ENCODE measurements around the gene CACNA1H.
A peak's percentile ranks its signal among the peaks of the same experiment; 100 is the strongest.
"Not testable (repeated sequence)": the region's sequence is repeated elsewhere in the genome, so short reads cannot be mapped to it uniquely, and the experiment has no call there.

The CACNA1H gene

DNA sequence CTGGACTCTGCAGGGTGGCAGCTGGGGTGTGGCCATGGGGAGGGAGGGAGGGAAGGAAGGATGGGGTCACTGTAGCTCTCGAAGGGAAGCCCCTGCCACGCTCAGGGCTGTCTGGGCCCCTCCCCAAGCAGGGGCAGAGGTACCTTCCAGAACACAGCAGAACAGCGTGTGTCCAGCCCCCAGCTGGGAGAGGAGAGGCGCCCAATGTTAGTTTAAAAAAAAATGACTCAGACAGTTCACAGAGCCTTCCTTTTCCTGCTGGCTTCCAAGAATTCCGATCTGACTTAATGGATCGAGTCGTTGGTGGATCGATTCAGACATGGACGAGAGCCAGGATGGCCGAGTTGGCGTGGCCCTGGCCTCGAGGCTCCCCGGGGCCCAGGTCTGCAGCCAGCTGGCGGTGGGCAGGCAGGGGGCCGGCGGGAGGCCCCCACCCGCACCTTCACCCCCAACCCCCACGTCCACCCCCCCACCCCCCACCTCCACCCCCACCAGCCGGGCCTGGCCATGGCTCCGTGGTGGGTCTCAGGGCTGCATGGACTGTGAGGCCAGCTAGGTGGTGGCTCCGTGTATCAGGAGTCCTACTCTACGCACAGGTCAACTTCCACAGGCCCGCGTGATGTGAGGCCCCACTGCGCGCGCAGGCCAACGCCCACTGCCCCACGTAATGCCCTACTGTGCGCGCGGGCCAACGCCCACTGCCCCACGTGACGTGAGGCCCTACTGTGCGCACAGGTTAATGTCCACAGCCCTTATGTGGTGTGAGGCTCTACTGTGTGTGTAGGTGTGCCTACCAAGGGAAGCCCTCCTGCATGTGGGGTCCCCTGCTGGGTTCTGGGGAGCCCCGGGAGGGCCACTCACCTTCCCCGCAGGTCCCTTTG lies 21.8 kb downstream of the CACNA1H start:
- no peak for DNase-seq (ENCODE audit: low spot score)

DNA sequence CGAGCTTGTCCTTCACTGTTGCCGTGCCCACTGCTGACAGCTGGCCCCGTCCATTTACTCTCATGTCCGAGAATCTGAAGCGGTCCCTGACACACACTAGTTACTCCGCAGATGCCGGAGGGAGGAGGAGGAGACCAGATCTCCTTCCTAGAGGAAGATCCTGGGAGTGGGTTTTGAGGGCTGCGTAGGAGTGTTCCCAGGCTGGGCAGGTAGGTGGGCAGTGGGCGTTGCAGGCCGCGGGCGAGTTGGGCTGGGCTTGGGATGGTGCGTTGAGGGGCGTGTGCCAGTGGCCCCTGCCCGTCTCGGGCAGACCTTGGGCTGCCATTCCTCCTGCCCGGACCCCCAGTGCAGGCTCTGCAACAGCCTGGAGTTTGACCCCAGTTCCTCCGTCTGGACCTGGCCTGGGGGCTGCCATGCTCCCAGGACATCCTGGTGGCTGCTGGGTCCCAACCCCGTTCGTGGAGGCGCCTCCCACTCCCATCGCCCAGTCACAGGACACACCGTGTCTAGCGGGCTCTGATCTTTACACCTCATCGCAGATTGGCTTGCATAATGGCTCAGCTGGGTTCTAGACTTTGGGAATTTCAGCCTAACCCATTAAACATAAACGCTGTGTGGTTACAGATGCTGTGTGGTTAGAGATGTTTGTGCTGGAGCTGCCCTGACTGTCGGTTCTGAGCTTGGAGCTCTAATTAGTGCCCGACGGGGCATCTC lies 22.8 kb downstream of the CACNA1H start:
- no peak for DNase-seq (ENCODE audit: low spot score)

DNA sequence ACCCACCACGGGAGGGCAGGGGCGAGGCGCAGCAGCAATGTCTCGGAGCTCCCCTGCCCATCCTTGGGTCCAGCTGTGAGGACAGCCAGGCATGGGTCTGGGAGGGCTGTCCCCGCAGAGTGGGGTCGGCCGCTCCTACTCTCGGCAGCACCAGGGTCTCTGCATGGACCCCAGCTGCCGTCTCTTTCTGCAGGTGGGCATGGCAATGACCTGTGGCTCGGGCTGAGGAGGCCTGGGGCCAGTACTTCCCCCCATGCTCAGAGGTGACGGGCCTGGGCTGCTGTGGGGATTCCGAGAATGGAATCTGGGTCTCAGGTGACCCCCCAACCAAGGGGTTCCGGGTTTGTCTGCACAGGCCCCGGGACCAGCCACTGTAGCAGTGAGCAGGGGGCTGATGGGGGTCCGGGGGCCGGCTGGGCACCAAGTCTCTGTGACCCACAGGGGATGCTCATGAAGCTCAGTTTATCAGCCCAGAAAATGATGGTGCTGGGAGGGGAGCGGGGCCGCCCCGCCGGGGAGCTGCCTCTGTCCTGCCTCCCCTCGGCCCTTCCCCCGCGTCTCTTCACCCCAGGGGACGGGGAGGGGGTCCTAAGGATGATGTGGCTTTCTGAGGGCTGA lies 23.5 kb downstream of the CACNA1H start:
- DNase-seq (ENCODE audit: low spot score) = no peak

DNA sequence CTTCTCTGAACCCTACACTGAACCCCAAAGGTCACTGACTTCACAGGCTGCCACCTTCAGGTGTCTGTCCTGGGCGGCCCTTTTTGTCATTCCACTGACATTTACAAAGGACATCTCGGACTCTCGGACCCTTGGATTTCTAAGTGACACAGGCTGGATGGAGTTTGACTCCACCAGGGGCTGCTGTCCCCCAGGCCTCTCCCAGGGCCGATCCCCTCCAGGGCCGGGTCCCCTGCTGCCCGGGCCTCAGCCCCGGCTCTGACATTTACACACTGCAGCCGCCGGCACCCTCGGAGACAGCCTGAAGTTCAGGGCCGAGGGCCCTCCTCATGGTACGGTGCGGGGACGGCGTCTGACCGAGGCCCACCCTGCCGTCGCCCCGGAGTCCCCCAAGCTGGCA lies 24.1 kb downstream of the CACNA1H start:
- DNase-seq (ENCODE audit: low spot score) = no peak

DNA sequence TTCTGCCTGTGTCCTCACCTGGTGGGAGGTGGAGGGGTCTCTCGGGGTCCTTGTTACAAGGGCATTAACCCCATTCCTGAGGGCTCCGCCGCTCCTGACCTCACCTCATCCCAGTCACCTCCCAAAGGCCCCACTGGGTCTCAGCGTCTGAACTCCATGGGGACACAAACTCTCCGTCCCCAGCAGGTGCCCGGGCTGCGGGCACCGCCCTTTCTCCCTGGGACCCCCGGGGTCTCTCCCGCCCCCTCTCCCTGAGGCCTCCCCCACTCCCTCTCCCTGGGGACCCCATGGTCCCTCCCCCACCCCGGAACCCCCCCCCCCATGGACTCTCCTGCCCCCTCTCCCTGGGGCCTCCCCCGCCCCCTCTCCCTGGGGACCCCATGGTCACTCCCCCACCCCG lies 24.8 kb downstream of the CACNA1H start:
- no peak for DNase-seq (ENCODE audit: low spot score)

DNA sequence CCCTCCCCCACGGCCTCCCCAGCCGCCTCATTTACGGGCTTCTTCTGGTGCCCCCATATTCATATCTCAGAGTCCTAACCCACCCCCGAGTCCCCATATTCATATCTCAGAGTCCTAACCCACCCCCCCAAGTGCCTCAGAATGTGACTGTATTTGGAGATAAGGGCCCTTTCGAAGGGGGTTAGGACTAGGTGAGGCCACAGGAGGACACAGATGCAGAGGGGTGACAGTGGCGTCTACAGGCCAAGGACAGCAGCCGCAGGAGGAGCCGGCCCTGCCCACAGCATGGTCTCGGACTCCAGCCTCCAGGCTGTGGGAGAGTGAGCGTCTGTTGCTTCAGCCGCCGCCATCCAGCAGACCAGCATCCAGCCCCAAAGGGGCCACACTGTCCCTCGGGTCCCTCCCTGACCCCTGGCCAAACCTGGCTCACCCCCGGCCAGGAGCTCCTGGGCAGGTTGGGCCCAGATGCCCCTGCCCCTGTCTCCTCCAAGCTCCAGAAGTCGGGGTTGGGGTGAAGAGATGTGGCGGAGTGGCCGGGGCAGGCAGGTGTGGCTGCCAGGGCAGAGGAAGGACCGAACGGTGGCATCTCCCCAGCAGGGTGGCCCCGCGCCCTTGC lies 25.5 kb downstream of the CACNA1H start:
- DNase-seq (ENCODE audit: low spot score) = no peak

DNA sequence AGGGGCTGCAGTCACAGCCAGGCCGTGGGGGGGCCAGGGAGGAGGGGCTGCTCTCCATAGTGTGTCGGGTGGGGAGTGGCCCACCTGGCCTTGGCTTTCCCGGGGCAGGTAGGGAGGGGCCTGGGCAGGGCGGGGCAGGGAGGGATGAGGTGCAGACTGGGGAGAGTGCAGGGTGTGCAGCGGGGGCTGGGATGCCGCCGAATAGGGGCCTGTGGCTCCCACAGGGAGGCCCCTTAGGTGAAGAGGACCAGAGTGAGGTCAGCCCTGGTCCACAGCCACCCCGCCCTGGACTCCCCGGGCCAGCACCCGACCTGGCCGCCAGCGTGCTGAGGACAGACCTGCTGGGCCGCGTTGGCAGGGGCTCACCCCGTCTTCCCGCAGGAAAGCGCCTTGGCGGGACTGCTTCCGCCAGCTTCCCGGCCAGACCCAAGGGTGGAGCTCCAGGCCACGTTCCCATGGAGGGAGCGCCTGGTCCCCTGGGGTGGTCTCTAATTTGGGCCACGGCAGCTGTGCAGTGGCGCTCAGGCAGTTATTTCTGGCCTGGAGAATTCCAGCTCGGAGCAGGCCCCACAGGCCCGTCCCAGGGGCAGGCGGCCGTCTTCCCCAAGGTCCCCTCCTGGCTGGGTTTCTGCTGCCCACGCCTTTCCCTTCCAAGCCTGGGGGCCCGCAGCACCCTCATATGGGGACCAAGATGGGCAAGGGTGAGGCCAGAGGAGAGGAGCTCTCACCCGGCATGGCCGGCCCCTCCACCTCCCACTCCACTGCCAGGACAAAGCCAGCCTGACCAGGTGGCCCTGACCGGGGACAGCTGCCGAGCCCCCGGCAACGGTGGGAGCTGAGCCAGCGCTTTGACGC lies 27.9 kb downstream of the CACNA1H start:
- no peak for DNase-seq (ENCODE audit: low spot score)

DNA sequence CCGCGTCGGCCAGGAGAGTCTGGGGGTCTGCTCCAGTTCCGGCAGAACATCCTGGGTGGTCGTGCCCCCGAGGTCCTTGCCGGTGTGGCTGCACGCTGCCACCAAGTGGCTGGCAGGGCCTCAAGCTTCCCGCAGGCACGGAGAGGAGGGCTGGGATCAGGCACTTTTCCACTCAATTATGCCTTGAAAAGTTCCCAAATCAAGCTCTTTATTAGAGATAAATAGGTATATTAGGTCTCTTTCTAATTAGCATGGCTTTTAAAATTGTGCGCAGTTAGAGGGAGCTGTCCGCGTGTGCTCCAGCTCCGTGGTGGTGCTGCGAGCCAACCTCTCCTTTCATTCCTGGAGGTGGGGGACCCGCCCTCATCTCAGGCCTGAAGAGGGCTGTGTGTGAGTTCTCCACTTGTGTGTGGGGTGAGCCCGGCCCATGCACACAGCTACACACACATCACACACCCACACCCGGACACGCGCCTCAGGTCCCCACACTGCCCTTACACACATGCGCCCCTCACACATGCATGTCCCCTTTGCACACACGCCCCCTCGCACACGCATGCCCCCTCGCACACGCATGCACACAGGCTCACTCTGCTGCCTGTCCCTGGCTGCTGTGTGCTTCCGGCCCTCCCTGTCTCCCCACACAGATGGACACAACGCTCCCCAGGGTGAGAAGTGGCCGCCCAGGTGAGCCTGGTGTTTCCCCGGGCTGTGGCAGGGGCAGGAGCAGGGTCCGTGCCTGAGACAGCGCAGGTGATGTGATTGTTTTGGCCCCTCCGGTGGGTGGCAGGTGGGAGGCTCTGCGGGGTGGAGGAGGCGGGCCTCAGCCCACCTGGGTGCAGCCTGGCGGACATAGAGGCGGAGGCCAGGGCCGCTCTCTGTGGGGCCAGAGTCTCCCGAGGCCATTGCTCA lies 28.8 kb downstream of the CACNA1H start:
- no peak for DNase-seq (ENCODE audit: low spot score)

DNA sequence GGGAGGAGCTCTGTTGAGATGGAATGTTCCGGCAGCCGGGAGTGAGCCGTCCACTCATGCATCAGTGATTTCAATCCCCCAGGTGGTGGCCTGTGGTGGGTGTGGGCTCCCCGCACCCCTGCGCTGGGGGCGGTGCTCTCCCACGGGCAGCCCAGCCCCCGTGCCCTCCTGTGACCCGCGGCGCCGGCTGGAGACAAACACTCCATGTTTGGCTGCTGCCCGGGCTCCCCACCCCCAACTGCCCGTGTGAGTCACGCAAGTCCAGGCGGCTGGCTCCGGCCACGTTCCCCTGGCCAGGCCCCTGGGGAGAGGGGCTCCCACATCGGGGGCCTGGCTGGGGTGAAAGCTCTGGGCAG lies 29.4 kb downstream of the CACNA1H start:
- no peak for DNase-seq (ENCODE audit: low spot score)

DNA sequence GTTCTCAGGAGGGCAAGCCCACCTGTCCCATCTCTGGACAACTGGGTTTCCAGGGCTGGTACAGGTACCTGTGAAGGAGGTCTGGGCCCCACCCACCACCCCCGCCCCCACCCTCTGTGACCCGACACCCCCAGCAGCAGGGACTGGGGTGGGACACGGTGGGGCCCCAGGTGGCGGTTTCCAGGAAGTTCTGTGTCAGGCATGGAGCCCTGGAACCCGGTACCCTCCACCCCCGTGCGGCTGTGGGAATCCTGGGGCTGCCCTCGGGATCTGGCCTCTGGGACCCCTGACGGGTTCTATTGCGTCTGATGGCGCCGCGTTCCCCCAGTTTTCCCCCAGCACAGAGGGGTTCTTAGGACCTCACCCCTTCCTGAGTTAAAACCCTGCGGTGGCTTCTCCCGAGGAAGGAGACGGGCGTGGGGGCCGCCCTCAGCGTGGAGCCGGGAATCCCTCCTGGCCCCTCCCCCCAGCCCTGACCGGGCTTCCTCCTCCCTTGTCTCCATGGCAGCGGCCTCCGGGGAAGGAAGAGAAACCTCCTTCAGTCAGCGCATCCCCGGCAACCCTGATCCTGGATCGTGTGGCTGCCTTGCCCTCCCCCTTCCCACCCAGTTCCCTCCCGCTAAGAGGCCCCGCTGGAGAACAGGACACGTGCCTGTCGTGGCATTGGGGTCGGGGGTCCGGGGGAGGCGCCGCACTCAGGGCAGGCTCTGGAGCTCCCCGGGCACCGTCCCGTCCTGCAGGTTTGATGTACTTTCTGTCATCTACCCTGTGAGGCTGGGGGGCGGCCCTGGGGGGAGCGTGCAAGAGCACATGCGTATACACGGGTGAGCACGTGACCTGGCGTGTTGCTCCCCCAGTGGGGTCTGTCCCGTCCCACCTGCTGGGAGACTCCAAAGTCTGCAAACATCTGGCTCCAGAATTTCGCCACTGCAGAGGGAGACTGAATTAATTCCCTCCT lies 30.3 kb downstream of the CACNA1H start:
- DNase-seq (ENCODE audit: low spot score) = no peak

DNA sequence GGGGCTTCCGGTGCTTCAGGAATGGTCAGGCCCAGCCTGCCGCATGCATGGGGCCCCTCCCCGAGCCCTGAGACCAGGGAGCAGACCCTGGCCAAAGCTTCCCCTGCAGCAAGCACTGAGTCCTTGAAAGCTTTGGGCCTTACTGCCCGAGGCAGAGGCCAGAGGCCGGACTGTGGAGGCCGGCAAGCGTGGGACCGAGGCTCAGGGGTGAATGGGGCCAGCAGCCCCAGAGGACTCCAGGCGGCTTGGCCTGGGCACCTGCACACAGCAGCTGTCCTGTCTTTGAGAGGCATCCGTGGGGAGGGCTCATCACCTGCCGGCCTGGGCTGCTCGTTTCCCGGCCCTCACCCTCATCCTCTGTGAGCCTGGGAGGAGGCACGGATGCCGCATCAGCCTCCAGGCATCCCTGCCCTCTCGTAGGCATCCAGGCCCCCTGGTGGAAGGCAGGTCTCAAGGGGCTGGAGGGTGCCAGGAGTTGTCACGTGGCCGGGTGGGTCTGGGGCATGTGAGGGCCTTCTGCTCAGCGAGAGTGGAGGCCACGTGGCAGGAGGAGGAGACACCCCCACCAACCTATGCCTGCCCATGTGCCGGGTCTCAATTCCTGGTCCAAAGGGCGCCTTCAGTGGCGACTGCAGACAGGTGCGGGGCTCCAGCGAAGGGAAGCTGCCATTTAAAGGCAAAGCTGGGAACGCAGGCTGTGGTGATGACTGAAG lies 31.4 kb downstream of the CACNA1H start:
- no peak for DNase-seq (ENCODE audit: low spot score)

DNA sequence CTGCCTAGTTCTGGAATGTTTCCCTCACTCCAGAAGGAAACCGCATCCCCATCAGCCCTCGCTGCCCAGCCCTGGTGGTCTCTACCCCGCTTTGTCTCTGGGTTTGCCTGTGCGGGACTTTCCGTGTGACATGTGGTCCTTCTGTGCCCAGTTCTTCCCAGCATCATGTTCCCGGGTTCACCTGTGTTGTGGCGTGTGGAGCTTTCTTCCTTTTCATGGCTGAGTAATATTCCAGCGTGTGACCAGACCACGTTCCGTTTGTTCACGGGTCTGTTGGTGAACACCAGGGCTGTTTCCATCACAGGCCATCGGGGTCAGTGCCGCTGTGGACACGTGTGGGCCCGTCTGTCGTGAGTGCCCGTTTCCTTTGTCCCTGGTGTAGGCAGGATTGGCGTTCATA lies 32.1 kb downstream of the CACNA1H start:
- no peak for DNase-seq (ENCODE audit: low spot score)

DNA sequence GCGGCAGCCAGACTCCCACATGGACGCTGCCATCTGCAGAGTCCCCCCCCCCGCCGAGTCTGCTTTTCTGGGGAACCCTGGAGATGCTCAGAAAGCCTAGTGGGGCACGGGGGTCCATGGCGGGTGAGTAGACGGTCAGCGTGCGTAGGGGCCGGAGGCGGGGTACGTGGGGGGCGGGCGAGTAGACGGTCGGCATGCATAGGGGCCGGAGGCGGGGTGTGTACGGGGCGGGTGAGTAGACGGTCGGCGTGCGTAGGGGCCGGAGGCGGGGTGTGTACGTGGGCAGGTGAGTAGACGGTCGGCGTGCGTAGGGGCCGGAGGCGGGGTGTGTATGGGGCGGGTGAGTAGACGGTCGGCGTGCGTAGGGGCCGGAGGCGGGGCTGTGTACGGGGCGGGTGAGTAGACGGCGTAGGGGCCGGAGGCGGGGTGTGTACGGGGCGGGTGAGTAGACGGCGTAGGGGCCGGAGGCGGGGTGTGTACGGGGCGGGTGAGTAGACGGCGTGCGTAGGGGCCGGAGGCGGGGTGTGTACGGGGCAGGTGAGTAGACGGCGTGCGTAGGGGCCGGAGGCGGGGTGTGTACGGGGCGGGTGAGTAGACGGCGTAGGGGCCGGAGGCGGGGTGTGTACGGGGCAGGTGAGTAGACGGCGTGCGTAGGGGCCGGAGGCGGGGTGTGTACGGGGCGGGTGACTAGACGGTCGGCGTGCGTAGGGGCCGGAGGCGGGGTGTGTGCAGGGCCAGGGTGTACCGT lies 32.7 kb downstream of the CACNA1H start:
- DNase-seq (ENCODE audit: low spot score) = not testable (repeated sequence)

DNA sequence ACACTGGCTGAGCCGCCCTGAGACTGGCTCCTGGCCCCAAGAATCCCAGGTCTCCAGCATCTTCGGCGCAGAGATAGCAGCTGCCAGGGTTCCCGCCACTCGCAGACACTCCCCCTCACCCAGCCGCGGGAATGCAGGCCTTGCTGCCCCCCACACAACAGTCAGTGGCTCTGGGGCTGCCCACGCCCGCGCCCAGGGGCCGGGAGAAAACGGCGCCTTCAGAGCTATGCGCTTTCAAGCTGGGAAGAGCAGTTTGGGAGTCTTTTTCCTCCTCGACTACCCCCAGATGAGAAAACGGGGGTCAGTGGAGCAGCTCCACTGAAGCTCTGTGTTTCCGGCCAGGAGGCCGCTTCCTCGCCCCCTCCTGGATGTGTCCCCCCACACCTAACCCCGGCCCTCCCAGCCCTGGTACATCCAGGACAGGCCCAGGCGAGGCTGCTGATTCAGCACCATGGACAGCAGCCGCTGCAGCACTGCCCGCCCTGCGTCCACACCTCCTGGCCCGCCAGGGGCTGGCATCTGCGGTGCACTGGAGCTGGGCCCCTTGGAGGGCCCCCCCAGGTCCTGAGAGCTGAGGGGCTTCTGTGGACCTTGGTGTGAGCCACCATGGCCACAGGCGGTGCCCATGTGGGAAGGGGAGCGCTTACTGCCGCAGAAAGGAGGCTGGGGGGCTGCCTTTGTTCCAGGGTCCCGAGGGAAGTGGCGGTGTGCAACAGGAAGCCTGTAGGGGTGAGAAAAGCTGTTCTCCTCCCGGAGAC lies 35.7 kb downstream of the CACNA1H start:
- DNase-seq (ENCODE audit: low spot score) = peak; percentile 31

DNA sequence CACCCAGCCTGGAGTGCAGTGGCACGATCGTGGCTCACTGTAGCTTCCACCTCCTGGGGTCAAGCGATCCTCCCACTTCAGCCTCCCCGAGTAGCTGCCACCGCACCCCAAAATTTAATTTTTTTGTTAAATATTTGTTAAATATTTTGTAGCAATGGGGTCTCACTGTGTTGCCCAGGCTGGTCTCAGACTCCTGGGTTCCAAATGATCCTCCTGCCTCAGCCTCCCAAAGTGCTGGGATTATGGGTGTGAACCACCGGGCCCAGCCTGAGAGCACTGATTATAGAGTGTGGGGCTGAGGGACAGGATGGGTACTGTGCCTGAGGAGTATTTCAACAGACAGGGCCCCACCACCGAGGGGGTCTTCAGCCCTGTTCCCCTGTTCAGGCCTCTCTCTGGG lies 36.5 kb downstream of the CACNA1H start:
- DNase-seq (ENCODE audit: low spot score) = no peak

DNA sequence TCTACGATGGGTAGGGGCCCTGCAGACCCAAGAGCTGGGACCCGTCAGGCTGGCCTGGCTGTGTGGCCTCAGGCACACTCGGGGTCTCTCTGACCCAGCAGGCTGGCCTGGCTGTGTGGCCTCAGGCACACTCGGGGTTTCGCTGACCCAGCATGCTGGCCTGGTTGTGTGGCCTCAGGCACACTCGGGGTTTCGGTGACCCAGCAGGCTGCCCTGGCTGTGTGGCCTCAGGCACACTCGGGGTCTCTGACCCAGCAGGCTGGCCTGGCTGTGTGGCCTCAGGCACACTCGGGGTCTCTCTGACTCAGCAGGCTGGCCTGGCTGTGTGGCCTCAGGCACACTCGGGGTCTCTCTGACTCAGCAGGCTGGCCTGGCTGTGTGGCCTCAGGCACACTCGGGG lies 37.9 kb downstream of the CACNA1H start:
- DNase-seq (ENCODE audit: low spot score) = not testable (repeated sequence)

DNA sequence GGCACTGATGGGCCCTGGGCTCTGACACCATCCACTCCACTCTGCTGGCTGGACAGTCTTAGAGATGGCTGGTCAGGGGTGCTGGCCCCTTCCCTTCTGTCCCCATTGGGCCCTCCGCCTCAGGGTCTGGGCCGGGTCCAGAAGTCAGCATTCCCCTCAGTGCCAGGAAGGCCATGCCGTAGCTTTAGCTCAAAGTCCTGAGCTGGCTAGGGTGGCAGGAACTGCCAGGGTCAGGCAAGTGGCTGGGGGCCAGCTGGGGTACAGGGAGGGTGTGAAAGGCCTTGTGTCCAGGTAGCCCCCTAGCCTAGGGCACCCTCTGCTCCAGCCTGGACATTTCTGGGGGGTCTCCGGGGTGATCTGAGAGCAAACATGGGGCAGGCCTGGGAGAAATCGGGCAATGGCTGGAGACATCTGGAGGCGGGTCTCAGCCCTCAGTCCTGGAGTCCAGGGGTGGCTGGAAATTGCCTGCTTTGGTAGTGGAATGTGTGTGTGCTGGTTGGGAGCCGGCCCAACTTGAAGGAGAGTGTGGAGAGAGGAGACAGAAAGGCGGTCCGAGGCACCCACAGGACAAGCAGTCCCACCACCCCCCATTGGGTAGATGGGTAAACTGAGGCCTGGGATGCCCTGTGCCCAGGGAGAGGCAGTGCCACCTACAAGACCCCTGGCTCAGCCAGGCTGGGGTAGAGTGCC lies 39.6 kb downstream of the CACNA1H start:
- DNase-seq (ENCODE audit: low spot score) = no peak

Data from activated CD4-positive, alpha-beta T cell treated with anti-CD3 and anti-CD28 coated beads, Interleukin-2, Interleukin-4, amounts not matched to agents 100 ng/mL and 50 ng/mL, durations not matched to agents 16 hours and 8 hours (primary cell).